HEK293T (cell line): Measurements from ENCODE around the gene QRFP.

Source experiments
- BHLHE40 ChIP-seq: fragments of 450-650 bp; IDR thresholded peaks from 2 replicates; pipeline ENCODE4 v1.6.1; 2016; ENCODE audit warnings: mild to moderate bottlenecking, moderate library complexity, borderline replicate concordance
- ELF4 ChIP-seq: fragments of 450-650 bp; IDR thresholded peaks from 2 replicates; pipeline ENCODE4 v1.6.1; 2017; ENCODE audit warnings: antibody characterized with exemption
- FOXA1 ChIP-seq: fragments of 450-650 bp; IDR thresholded peaks from 2 replicates; pipeline ENCODE4 v1.6.1; 2016; ENCODE audit warnings: mild to moderate bottlenecking
- FOXK2 ChIP-seq: fragments of 450-650 bp; IDR thresholded peaks from 2 replicates; pipeline ENCODE4 v1.6.1; 2016; ENCODE audit warnings: mild to moderate bottlenecking
- FOXM1 ChIP-seq: fragments of 450-650 bp; IDR thresholded peaks from 2 replicates; pipeline ENCODE4 v1.6.1; 2017; ENCODE audit warnings: mild to moderate bottlenecking, borderline replicate concordance
- L3MBTL2 ChIP-seq: fragments of 450-650 bp; conservative IDR thresholded peaks from 2 replicates; pipeline ENCODE4 v1.6.1; 2016; ENCODE audit warnings: mild to moderate bottlenecking
- PKNOX1 ChIP-seq: fragments of 450-650 bp; IDR thresholded peaks from 2 replicates; pipeline ENCODE4 v1.6.1; 2016
- SP1 ChIP-seq: fragments of 450-650 bp; IDR thresholded peaks from 2 replicates; pipeline ENCODE4 v1.6.1; 2017

GRCh38 chr9:130854092-130854491, 42.5 kb downstream of the QRFP start:
- TF ChIP-seq ELF4 (no peak), FOXA1 (no peak), SP1 (no peak), FOXM1 (no peak), L3MBTL2 (no peak), PKNOX1 (no peak), FOXK2 (no peak), BHLHE40 (no peak)
